HG03442 (cell line): ENCODE data around the gene FGF14.

Experiments used
- ATAC-seq: cut with Tn5 transposase; IDR thresholded peaks from one replicate; pipeline ENCODE4 v1.9.1; 2021; ENCODE audit warnings: mild to moderate bottlenecking, moderate library complexity; ENCODE audit not compliant: unreplicated experiment

The FGF14 gene

GRCh38 chr13:102260256-102260655 is 141.6 kb downstream of the FGF14 start:
- ATAC-seq: no peak

DNA sequence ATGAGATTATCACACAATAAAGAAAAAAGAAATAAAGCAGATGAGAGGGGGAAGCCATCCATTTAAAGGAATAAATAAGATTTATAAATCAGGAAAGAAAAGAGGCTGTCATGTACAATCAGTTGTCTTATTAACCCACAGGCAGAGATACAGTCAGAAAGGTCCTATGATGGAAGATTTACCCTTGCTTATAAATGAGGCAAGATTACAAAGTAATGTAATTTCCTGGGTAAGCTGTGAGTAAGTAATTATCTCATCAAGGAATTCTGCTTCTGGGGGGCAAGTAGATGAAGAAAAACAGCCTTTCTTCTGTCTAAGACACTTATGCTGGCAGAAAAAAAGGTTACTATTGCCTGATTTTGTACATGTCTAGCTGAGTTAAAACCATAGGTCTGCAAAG is 146.4 kb downstream of the FGF14 start:
- ATAC-seq: no peak

- no peak for ATAC-seq
Measured at GRCh38 chr13:102251817-102252216, 150.0 kb downstream of the FGF14 start.

GRCh38 chr13:102250448-102250847 is 151.4 kb downstream of the FGF14 start:
- no peak for ATAC-seq

DNA sequence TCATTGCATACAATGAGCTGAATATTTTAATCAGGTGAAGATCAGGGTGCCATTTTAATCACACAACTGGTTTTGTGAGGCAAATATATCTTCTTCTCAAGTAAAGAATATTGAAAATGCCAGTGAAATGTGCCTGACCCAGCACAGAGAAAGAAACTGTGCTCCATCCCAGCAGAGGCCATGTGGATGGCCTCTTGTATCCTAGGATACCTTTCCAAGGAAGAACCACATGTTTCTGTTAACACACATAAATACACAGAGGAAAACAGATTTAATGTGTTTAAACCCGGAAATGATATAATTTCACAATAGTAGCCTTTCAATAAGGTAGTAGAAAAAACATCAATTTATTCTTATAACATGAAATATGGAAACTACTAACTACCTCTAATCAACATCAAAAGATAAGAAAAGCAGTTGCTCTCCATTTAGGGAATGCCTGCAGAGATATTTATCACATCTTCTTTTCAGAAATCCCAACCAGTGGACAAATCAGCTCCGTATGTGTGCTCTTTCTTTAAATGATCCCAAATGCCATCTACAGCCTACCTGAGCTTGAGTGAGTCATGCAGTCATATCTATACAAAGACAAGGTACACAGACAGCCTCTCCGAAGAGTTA is 157.1 kb downstream of the FGF14 start:
- no peak for ATAC-seq

GRCh38 chr13:102240110-102240509 is 161.7 kb downstream of the FGF14 start:
- no peak for ATAC-seq

DNA sequence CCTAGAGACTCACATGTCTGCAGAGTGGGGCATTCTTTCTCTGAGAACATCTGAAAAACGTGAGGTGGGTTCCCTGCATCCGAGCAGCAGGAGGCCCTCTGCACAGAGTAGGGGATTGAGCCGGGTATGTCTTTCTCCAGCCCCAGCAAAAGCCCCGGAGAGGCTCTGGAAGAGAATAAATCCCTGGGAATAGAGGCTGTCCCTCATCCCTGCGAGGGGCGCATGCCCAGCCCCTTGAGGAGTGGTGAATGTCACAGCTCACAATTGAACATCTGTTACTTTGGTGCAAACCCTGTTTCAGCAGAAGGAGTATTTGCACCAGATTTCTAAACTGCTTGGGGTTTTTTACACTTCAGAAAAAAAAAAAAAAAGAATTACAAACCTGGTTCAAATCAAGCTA is 164.6 kb downstream of the FGF14 start:
- ATAC-seq: no peak

DNA sequence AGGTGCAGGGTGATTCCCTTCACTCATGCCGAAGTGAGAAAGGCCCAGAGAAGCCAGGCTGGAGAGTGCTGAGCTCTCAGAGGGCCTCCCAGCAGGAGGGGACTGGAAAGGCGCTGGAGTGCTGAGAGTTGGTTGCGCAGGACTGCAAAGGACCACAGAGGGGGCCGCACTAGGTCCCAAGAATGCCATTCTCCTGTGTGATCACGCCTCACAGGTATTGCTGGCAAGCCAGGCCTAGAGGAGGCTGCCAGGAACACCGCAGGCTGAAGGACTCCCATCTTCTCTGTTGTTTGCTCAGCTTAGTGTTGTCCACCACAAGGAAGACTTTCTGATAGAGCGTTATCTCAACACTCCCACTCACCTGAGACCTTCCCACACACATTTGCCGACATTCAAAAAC is 165.0 kb downstream of the FGF14 start:
- ATAC-seq: no peak

DNA sequence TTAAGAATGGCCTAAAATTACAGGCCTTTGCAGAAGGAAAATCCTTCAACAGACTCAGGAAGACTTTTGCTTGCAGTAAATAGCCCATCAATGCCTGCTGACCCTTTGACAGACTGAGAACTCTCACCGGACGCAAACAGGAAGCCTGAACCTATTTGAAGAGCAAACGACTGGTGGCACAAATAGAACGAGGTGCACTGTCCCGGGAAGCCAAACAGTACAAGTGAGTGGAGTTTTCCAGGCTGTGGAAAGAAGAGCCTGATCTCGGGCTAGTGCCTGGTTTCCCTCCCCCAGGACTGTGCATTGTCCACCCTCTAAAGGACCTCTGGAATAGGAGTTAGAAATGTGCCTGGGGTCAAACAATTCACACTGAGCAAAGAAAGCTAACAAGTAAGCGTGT is 165.5 kb downstream of the FGF14 start:
- no peak for ATAC-seq

GRCh38 chr13:102235689-102236088 is 166.2 kb downstream of the FGF14 start:
- no peak for ATAC-seq

- no peak for ATAC-seq
Measured at GRCh38 chr13:102234618-102235017, 167.2 kb downstream of the FGF14 start.

DNA sequence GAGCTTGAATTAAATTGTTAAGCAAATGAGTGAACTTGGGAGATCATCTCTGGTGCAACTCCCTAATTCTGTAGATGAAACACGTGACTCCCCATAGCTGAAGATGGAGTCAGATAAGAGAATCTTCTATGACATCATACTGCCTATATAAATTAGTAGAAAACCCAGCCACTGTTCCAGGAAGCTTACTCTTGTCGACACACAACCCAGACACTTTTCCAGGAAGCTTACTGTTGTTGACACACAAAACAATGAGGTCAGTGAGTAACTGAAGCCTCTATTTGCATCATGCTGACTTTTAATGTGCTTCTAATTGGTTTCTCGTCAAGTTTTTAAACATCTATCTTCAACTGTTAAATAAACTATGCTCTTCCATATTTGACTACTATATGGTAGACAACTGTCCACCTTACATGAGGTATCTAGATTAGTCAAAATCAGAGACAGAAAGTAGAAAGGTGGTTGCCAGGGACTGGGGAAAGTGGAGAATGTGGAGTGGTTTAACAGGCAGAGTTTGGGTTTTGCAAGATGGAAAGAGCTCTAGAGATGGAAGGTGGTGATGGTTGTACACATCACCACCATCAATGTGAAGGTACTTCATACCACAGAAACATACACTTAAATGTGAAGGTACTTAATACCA is 168.2 kb downstream of the FGF14 start:
- ATAC-seq: no peak

DNA sequence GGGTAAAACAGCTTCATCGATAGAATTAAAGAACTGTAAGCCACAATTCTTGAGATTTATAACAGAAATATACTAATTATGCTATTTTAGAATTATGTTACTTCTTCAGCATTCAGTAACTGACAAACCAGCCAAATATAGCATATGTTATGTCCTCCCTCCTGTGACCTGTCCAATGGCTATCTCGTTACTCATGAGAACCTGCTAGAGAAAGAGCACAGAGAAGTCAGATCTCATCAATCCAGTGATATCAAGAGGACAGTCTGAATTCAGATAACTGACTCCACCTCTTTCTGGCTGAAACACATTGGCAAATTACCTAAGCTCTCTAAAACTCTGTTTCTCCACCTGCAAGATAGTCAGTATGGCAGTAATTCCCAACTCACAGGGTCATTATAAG is 170.4 kb downstream of the FGF14 start:
- no peak for ATAC-seq

DNA sequence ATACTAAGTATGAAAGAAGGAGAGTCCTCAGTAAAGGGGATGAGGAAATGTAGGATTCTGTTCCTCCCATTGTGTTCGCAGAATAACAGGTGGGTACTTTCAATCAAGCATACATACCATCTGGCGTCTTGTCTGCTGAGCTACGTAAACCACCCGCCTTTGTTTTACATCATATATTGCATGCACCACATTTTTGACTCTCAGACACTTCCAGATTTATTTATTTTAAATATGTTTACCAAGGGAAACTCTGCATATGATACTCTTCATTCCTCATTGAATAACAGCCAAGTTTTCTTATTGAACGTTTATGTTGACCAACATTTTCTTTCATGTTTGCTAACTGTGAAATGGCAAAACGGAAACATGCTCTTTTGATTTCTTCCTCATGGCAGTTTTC is 174.1 kb downstream of the FGF14 start:
- no peak for ATAC-seq

DNA sequence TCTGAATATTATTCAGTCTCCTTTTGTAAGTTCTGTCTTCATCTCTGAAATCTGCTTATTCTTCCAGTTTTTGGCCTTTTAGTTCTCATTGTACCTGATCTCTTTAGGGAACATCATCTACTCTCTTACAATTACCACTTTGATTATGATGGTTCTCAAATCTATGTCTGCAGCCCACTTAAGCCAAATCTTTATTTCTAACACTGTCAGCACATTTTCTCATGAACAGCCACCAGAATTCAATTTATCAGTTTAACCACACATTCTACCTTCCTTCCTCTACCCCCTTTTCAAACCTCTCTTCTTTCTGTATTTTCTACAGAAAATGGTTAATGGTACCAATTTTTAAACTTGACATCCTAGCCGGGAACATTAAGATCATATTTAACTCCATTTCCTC is 175.3 kb downstream of the FGF14 start:
- ATAC-seq: no peak

DNA sequence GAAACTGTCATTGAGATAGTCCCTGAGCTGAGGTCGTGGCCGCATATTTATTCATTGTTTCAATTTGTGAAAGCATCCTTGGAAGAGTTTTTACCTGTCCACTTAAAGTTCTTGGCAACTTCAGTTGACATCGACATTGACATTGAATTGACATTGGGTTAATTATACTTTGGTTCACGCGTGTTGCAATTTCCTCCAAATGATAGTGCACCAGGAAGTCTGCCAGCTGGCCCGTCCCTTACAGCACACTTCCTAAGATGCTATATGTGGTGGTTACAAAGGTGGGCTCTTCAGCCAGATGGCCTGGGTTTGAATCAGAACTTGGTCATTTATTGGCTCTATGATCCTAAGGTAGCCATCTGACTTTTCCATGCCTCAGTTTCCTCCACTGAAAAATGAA is 176.0 kb downstream of the FGF14 start:
- no peak for ATAC-seq

- no peak for ATAC-seq
Measured at GRCh38 chr13:102220681-102221228, 181.1 kb downstream of the FGF14 start.

GRCh38 chr13:102214956-102215355 is 186.9 kb downstream of the FGF14 start:
- no peak for ATAC-seq

- no peak for ATAC-seq
Measured at GRCh38 chr13:102212729-102213128, 189.1 kb downstream of the FGF14 start.

- no peak for ATAC-seq
Measured at GRCh38 chr13:102208347-102208746, 193.5 kb downstream of the FGF14 start.

- no peak for ATAC-seq
Measured at GRCh38 chr13:102207680-102208342, 194.0 kb downstream of the FGF14 start.

DNA sequence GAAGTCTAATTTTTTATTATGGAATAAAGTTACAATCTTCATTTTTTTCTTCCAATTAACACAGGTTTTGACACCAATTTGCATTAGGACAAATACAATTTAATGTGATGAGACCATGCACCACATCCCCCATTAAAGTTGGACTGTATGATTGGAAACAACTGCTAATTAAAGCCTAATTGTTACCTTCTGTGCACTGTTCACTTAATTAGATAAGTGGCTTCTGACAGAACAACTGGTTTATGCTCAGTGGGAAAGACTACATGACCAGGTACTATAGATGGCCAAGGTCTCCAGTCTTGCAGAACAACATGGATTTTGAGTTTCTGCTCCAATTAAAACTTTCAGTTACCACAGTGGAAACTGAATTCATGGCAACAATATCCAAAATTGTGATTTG is 198.1 kb downstream of the FGF14 start:
- ATAC-seq: no peak
